Stimulated activated CD8-positive, alpha-beta memory T cell treated with anti-CD3 and anti-CD28 coated beads, Interleukin-4, amount 100 ng/mL, for 1 hour (primary cell): ENCODE data around the gene CD209.
"Not testable (repeated sequence)": the region's sequence is repeated elsewhere in the genome, so short reads cannot be mapped to it uniquely, and the experiment has no call there.

ENCODE experiments used
- DNase-seq, 2 donors: peaks; one replicate each; pipeline ENCODE4 v3.0.0-alpha.2; 2020; ENCODE audit warnings: low read depth in 2 of 2, low spot score in 1 of 2

The CD209 gene

GRCh38 chr19:7746903-7747884 lies at the start of gene CD209:
Gene CD209 (minus strand): TSS chr19:7747534. CDS start chr19:7747511, 23 bp downstream.
- no peak for DNase-seq

- no peak for DNase-seq
Measured at GRCh38 chr19:7795555-7796161, 48.3 kb upstream of the CD209 start.

GRCh38 chr19:7793493-7793892 lies 46.2 kb upstream of the CD209 start:
- DNase-seq: no peak

GRCh38 chr19:7792701-7793100 lies 45.4 kb upstream of the CD209 start:
- not testable (repeated sequence) for DNase-seq

- no peak for DNase-seq
Measured at GRCh38 chr19:7792281-7792680, 44.9 kb upstream of the CD209 start.

GRCh38 chr19:7790416-7790815 lies 43.1 kb upstream of the CD209 start:
- DNase-seq: no peak

GRCh38 chr19:7789447-7789846 lies 42.1 kb upstream of the CD209 start:
- DNase-seq: no peak

GRCh38 chr19:7788933-7789323 lies 41.6 kb upstream of the CD209 start:
- no peak for DNase-seq

GRCh38 chr19:7788178-7788932 lies 41.0 kb upstream of the CD209 start:
- DNase-seq: no peak

- DNase-seq: no peak
Measured at GRCh38 chr19:7787602-7788177, 40.4 kb upstream of the CD209 start.

- DNase-seq: no peak
Measured at GRCh38 chr19:7787141-7787540, 39.8 kb upstream of the CD209 start.

GRCh38 chr19:7784856-7785255 lies 37.5 kb upstream of the CD209 start:
- no peak for DNase-seq

- DNase-seq: no peak
Measured at GRCh38 chr19:7783991-7784423, 36.7 kb upstream of the CD209 start.

- DNase-seq: no peak
Measured at GRCh38 chr19:7781157-7781556, 33.8 kb upstream of the CD209 start.

GRCh38 chr19:7779631-7780486 lies 32.5 kb upstream of the CD209 start:
- DNase-seq: no peak

- DNase-seq: no peak
Measured at GRCh38 chr19:7778081-7778480, 30.7 kb upstream of the CD209 start.

GRCh38 chr19:7775761-7776160 lies 28.4 kb upstream of the CD209 start:
- DNase-seq: no peak

GRCh38 chr19:7773841-7774240 lies 26.5 kb upstream of the CD209 start:
- no peak for DNase-seq

- DNase-seq: no peak
Measured at GRCh38 chr19:7772752-7773291, 25.5 kb upstream of the CD209 start.

- DNase-seq: no peak
Measured at GRCh38 chr19:7771072-7771471, 23.7 kb upstream of the CD209 start.
